SKM-1 (cell line): ENCODE measurements around the gene STX5.
"Not testable (repeated sequence)": the region's sequence is repeated elsewhere in the genome, so short reads cannot be mapped to it uniquely, and the experiment has no call there.

Experiments
- DNase-seq: peaks from one replicate; lab custom pipeline; 2025; ENCODE audit not compliant: unreplicated experiment; lab: John Stamatoyannopoulos, UW

Gene STX5

GRCh38 chr11:62830904-62831519 is 839 bp downstream of the STX5 start:
- no peak for DNase-seq

- not testable (repeated sequence) for DNase-seq
These were observed 3.7 kb downstream of the STX5 start for GRCh38 chr11:62828130-62828529.

GRCh38 chr11:62823677-62824076 is 8.2 kb downstream of the STX5 start:
- DNase-seq = no peak

- DNase-seq = no peak
These were observed 14.7 kb downstream of the STX5 start for GRCh38 chr11:62817129-62817528.

- DNase-seq = peak; percentile 68
These were observed 15.3 kb downstream of the STX5 start for GRCh38 chr11:62816557-62816956.

GRCh38 chr11:62811659-62812058 is 20.2 kb downstream of the STX5 start:
- no peak for DNase-seq

GRCh38 chr11:62810748-62811147 is 21.1 kb downstream of the STX5 start:
- DNase-seq = no peak

- peak; percentile 65 for DNase-seq
These were observed 25.2 kb downstream of the STX5 start for GRCh38 chr11:62806611-62807121.

- DNase-seq = no peak
These were observed 25.9 kb downstream of the STX5 start for GRCh38 chr11:62805961-62806441.

- DNase-seq = peak; percentile 91
These were observed 26.6 kb downstream of the STX5 start, which contains the start of gene NXF1 for GRCh38 chr11:62805076-62805892. NXF1 (minus strand) TSS chr11:62805440; CDS start chr11:62805356, 84 bp downstream.

GRCh38 chr11:62804310-62805075 is 27.4 kb downstream of the STX5 start:
- DNase-seq = no peak

GRCh38 chr11:62801071-62801470 is 30.8 kb downstream of the STX5 start:
- DNase-seq = no peak

- DNase-seq = no peak
These were observed 32.4 kb downstream of the STX5 start for GRCh38 chr11:62799486-62799885.

- no peak for DNase-seq
These were observed 35.6 kb downstream of the STX5 start for GRCh38 chr11:62796281-62796680.

- no peak for DNase-seq
These were observed 37.6 kb downstream of the STX5 start for GRCh38 chr11:62794201-62794775.

GRCh38 chr11:62792202-62792575 is 39.7 kb downstream of the STX5 start:
- no peak for DNase-seq

- DNase-seq = peak; percentile 56
These were observed 40.2 kb downstream of the STX5 start, which contains the start of gene TMEM223 for GRCh38 chr11:62791501-62792201. TMEM223 (minus strand) TSS chr11:62792006; CDS start chr11:62791994, 12 bp downstream.

GRCh38 chr11:62789576-62789975 is 42.3 kb downstream of the STX5 start:
- no peak for DNase-seq

- no peak for DNase-seq
These were observed 42.9 kb downstream of the STX5 start for GRCh38 chr11:62788991-62789390.
